ENCODE results near the gene RHOD. TPM values are rescaled to one million over a fixed set of nuclear protein-coding genes. Genes with fewer than 3 reads are reported as not detected.

RHOD gene
- total and polyA plus RNA-seq, 4 donors: 7.3 to 39.3 (median 16.5) TPM

DNA sequence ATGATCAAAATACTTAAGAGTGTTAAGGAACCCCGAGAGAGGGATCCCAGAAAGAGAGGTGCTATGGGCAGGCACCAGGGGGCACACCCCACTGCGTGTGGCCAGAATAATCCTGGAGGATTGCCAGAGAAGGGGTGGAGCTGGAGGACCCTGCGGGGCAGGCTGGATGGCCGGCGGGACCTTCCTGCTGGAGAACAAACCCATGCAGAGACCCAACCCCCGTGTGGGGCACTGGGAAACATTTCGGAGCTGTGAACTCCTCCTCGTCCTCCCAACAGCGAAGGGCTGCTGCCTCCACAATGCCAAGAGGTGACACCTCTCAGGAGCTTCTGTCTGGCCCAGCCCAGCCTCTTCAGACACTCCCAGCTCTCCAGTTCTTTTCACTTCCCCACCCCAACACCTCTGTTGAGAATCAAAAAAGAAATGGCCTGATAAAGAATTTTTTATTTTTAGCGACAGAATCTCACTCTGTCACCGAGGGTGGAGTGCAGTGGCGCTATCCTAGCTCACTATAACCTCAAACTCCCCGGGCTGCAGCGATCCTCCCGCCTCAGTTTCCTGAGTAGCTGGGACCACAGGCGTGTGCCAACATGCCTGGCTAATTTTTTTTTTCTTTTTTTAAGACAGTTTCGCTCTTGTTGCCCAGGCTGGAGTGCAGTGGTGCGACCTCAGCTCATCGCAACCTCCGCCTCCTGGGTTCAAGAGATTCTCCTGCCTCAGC is 25.6 kb downstream of the RHOD start:
- H3K4me3 ChIP-seq: no peak overlapping the region
- DNase-seq: peak; percentile 71 to 79 (median 74)

DNA sequence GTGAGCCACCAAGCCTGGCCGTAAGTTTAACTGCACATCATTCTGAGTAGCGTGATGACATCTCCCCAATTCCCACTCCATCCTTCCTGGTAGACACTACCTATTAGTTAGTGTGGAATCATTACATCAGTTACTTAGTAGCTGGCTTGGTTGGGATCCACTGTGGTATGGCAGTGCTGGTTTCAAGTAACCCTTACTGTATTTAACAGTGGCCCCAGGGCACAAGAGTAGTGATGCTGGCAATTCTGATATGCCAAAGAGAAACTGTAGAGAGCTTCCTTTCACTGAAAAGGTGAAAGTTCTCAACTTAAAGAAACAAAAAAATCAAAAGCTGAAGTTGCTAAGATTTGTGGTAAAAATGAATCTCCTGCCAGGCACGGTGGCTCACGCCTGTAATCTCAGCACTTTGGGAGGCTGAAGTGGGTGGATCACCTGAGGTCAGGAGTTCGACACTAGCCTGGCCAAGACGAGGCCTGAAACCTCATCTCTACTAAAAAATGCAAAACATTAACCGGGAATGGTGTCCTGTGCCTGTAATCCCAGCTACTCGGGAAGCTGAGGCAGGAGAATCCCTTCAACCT is 27.2 kb downstream of the RHOD start:
- no peak overlapping the region for H3K27ac ChIP-seq (ENCODE audit: low read depth in 1 of 2, low read length in 1 of 2)
- ATAC-seq (ENCODE audit: insufficient read depth, low FRiP score): no peak
- no peak overlapping the region for H3K4me3 ChIP-seq
- H3K9ac ChIP-seq (ENCODE audit: insufficient read depth in 1 of 2, low read length in 2 of 2): no peak overlapping the region
- TF ChIP-seq, protein P1, sequence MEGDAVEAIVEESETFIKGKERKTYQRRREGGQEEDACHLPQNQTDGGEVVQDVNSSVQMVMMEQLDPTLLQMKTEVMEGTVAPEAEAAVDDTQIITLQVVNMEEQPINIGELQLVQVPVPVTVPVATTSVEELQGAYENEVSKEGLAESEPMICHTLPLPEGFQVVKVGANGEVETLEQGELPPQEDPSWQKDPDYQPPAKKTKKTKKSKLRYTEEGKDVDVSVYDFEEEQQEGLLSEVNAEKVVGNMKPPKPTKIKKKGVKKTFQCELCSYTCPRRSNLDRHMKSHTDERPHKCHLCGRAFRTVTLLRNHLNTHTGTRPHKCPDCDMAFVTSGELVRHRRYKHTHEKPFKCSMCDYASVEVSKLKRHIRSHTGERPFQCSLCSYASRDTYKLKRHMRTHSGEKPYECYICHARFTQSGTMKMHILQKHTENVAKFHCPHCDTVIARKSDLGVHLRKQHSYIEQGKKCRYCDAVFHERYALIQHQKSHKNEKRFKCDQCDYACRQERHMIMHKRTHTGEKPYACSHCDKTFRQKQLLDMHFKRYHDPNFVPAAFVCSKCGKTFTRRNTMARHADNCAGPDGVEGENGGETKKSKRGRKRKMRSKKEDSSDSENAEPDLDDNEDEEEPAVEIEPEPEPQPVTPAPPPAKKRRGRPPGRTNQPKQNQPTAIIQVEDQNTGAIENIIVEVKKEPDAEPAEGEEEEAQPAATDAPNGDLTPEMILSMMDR (IDR thresholded peaks at IDR 0.05; ENCODE audit: control extremely low read depth, extremely low read depth): no peak
- H3K9me3 ChIP-seq (ENCODE audit: control insufficient read depth in 4 of 4, insufficient read depth in 3 of 4, low read length in 3 of 4): no peaks in the 10 kb centered on the region
- 85 to 89% methylated on average over 8 of the region's 8 CpGs for WGBS, 2 donors
- peaks cover 0 to 9% (median 4%) of the 10 kb centered on the region in 5 donors for H3K4me1 ChIP-seq (ENCODE audit: control insufficient read depth in 5 of 5, insufficient read depth in 5 of 5, low read length in 5 of 5)
- no peaks in the 10 kb centered on the region for H3K36me3 ChIP-seq (ENCODE audit: control insufficient read depth in 4 of 4, insufficient read depth in 4 of 4, low read length in 4 of 4)
- no peak for DNase-seq
- no peaks in the 10 kb centered on the region for H3K27me3 ChIP-seq (ENCODE audit: control insufficient read depth in 3 of 3, insufficient read depth in 3 of 3, low read length in 2 of 3)

More for the DNA sequence above, 25.6 kb downstream of the RHOD start:
- Histone ChIP-seq H3K27me3 (ENCODE audit: control insufficient read depth in 3 of 3, insufficient read depth in 3 of 3, low read length in 2 of 3) (no peaks in the 10 kb centered on the region), H3K36me3 (ENCODE audit: control insufficient read depth in 4 of 4, insufficient read depth in 4 of 4, low read length in 4 of 4) (no peaks in the 10 kb centered on the region), H3K9ac (ENCODE audit: insufficient read depth in 1 of 2, low read length in 2 of 2) (peak overlapping the region in 1 of 2 donors; percentile 32), H3K27ac (ENCODE audit: low read depth in 1 of 2, low read length in 1 of 2) (no peak overlapping the region), H3K4me1 (ENCODE audit: control insufficient read depth in 5 of 5, insufficient read depth in 5 of 5, low read length in 5 of 5) (peaks cover 0 to 9% (median 4%) of the 10 kb centered on the region in 5 donors), H3K9me3 (ENCODE audit: control insufficient read depth in 4 of 4, insufficient read depth in 3 of 4, low read length in 3 of 4) (no peaks in the 10 kb centered on the region)
- TF ChIP-seq, protein P1 (IDR thresholded peaks at IDR 0.05; ENCODE audit: control extremely low read depth, extremely low read depth): no peak
- no peak for ATAC-seq (ENCODE audit: insufficient read depth, low FRiP score)
- WGBS, 2 donors: 22 to 29% methylated on average over 20 of the region's 20 CpGs

DNA sequence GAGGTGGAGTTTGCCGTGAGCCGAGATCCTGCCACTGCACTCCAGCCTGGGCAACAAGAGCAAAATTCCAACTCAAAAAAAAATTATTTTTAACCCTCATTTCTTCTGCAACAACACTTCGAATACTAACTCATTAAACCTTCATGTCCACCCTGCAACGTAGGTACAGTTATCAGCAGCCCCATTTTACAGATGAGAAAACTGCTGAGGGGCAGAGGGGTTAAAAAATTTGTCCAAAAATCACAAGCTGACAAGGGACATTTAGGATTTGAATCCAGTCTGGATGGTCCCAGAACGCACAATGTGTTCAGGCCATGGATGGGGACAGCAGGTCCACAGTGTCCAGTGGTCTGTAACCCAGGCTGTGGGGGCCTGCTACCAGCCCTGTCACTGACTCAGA is 29.0 kb downstream of the RHOD start:
- H3K27ac ChIP-seq (ENCODE audit: low read depth in 1 of 2, low read length in 1 of 2): no peak overlapping the region
- no peaks in the 10 kb centered on the region for H3K36me3 ChIP-seq (ENCODE audit: control insufficient read depth in 4 of 4, insufficient read depth in 4 of 4, low read length in 4 of 4)
- H3K9me3 ChIP-seq (ENCODE audit: control insufficient read depth in 4 of 4, insufficient read depth in 3 of 4, low read length in 3 of 4): no peaks in the 10 kb centered on the region
- WGBS, 2 donors: 97 to 98% methylated on average over 5 of the region's 5 CpGs
- no peak overlapping the region for H3K9ac ChIP-seq (ENCODE audit: insufficient read depth in 1 of 2, low read length in 2 of 2)
- ATAC-seq (ENCODE audit: insufficient read depth, low FRiP score) (no peak), DNase-seq (no peak)
- H3K27me3 ChIP-seq (ENCODE audit: control insufficient read depth in 3 of 3, insufficient read depth in 3 of 3, low read length in 2 of 3): no peaks in the 10 kb centered on the region
- peaks cover 0 to 9% (median 4%) of the 10 kb centered on the region in 5 donors for H3K4me1 ChIP-seq (ENCODE audit: control insufficient read depth in 5 of 5, insufficient read depth in 5 of 5, low read length in 5 of 5)
- TF ChIP-seq, protein P1 (IDR thresholded peaks at IDR 0.05; ENCODE audit: control extremely low read depth, extremely low read depth): no peak
- H3K4me3 ChIP-seq: no peak overlapping the region
